SU-DHL-6 (cell line): ENCODE measurements around the gene VWA3A.

Experiments used
- H2AFZ ChIP-seq: fragments of 200-600 bp; sonication (generic); 2 replicates; pipeline ENCODE4 v1.6.1; 2014; ENCODE audit warnings: low read depth, mild to moderate bottlenecking, moderate library complexity, mixed read lengths, antibody characterized with exemption, low read length; ENCODE audit not compliant: severe bottlenecking
- H3F3A ChIP-seq: fragments of 200-600 bp; shearing (Covaris generic); 2 replicates; pipeline ENCODE4 v1.6.0; 2016; ENCODE audit warnings: antibody characterized with exemption, mild to moderate bottlenecking; ENCODE audit not compliant: insufficient read depth
- H3K27ac ChIP-seq: fragments of 200-600 bp; sonication (generic); 2 replicates; pipeline ENCODE4 v1.5.1; 2016; ENCODE audit warnings: low read depth, mild to moderate bottlenecking, low read length, moderate library complexity, mixed read lengths
- H3K27me3 ChIP-seq: fragments of 200-600 bp; sonication (generic), shearing (Covaris generic); 2 replicates; pipeline ENCODE4 v1.6.0; 2014; ENCODE audit warnings: mild to moderate bottlenecking, low read length
- H3K36me3 ChIP-seq: fragments of 200-600 bp; sonication (generic); 2 replicates; pipeline ENCODE4 v1.6.1; 2014; ENCODE audit warnings: mild to moderate bottlenecking, low read length, mixed read lengths
- H3K4me2 ChIP-seq: fragments of 300-600, 200-600 bp; shearing (Covaris generic), sonication (generic); 2 replicates; pipeline ENCODE4 v1.6.0; 2014; ENCODE audit warnings: low read length, low read depth, mild to moderate bottlenecking; ENCODE audit not compliant: poor library complexity, severe bottlenecking
- H3K4me3 ChIP-seq: fragments of 200-600 bp; sonication (generic); 2 replicates; pipeline ENCODE4 v1.5.1; 2014; ENCODE audit warnings: antibody characterized with exemption, low read length, mild to moderate bottlenecking, mixed read lengths; ENCODE audit not compliant: insufficient read depth, poor library complexity, severe bottlenecking
- H3K79me2 ChIP-seq: fragments of 200-600 bp; sonication (generic); 2 replicates; pipeline ENCODE4 v1.6.1; 2014; ENCODE audit warnings: mild to moderate bottlenecking, low read length, moderate library complexity; ENCODE audit not compliant: insufficient read depth
- H3K9ac ChIP-seq: fragments of 200-600 bp; sonication (generic); 2 replicates; pipeline ENCODE4 v1.7.0; 2014; ENCODE audit warnings: mild to moderate bottlenecking, low read length
- H3K9me2 ChIP-seq: fragments of 200-600 bp; sonication (generic); replicated peaks from 2 replicates; pipeline ENCODE4 v1.6.1; 2014; ENCODE audit warnings: low read length; ENCODE audit not compliant: insufficient read depth
- H3K9me3 ChIP-seq: fragments of 200-600 bp; sonication (generic); 2 replicates; pipeline ENCODE4 v1.6.1; 2014; ENCODE audit warnings: low read length, mixed read lengths; ENCODE audit not compliant: insufficient read depth
- H4K20me1 ChIP-seq: fragments of 200-600 bp; sonication (generic); 2 replicates; pipeline ENCODE4 v1.6.1; 2014; ENCODE audit warnings: low read depth, mild to moderate bottlenecking, antibody characterized with exemption, low read length, moderate library complexity, mixed read lengths
- CTCF ChIP-seq: fragments of 200-600 bp; sonication (generic); IDR thresholded peaks from one replicate; pipeline ENCODE4 v1.5.1; 2017; ENCODE audit warnings: antibody characterized with exemption, mild to moderate bottlenecking, low read length, moderate library complexity; ENCODE audit not compliant: insufficient read depth, poor library complexity, severe bottlenecking
- EZH2phosphoT487 ChIP-seq: fragments of 200-600 bp; sonication (generic), shearing (Covaris generic); conservative IDR thresholded peaks from 2 replicates; pipeline ENCODE4 v1.6.1; 2018; ENCODE audit warnings: mild to moderate bottlenecking, antibody characterized with exemption, low read length, moderate library complexity, mixed read lengths

Gene VWA3A

GRCh38 chr16:22190776-22191531 is 98.6 kb downstream of the VWA3A start:
- Histone ChIP-seq H3K4me3 (peak overlapping the region; percentile 66), H3K27me3 (no peaks in the 10 kb centered on the region), H3K79me2 (no peaks in the 10 kb centered on the region), H4K20me1 (no peaks in the 10 kb centered on the region), H3K9me3 (no peaks in the 10 kb centered on the region), H3K9me2 (no peaks in the 10 kb centered on the region), H3K9ac (peak overlapping the region; percentile 57), H3F3A (peaks cover 5% of the 10 kb centered on the region; the same call in 1 of the 2 replicates), H3K36me3 (no peaks in the 10 kb centered on the region), H2AFZ (peak overlapping the region; percentile 93), H3K4me2 (peak overlapping the region; percentile 93), H3K27ac (peak overlapping the region; percentile 46)
- TF ChIP-seq EZH2phosphoT487 (no peak), CTCF (no peak)

GRCh38 chr16:22191532-22192260 is 99.4 kb downstream of the VWA3A start:
- Histone ChIP-seq H3K9me3 (no peaks in the 10 kb centered on the region), H3F3A (peaks cover 5% of the 10 kb centered on the region; the same call in 1 of the 2 replicates), H3K4me2 (peak overlapping the region; percentile 93), H3K27me3 (no peaks in the 10 kb centered on the region), H3K9ac (peak overlapping the region; percentile 57), H4K20me1 (no peaks in the 10 kb centered on the region), H3K4me3 (peak overlapping the region; percentile 66), H3K79me2 (no peaks in the 10 kb centered on the region), H3K36me3 (no peaks in the 10 kb centered on the region), H3K27ac (peak overlapping the region; percentile 46), H3K9me2 (no peaks in the 10 kb centered on the region), H2AFZ (peak overlapping the region; percentile 93)
- TF ChIP-seq CTCF (no peak), EZH2phosphoT487 (no peak)

GRCh38 chr16:22192261-22193062 is 100.1 kb downstream of the VWA3A start:
- TF ChIP-seq EZH2phosphoT487 (no peak), CTCF (no peak)
- H3K9ac ChIP-seq, result peak overlapping the region; percentile 57; the same call in 1 of the 2 replicates
- H3F3A ChIP-seq, result peaks cover 5% of the 10 kb centered on the region; the same call in 1 of the 2 replicates
- H3K9me2 ChIP-seq, result no peaks in the 10 kb centered on the region
- H3K79me2 ChIP-seq, result no peaks in the 10 kb centered on the region
- H3K4me3 ChIP-seq, result peak overlapping the region; percentile 66
- H3K4me2 ChIP-seq, result peak overlapping the region; percentile 93
- H3K36me3 ChIP-seq, result no peaks in the 10 kb centered on the region
- H2AFZ ChIP-seq, result peak overlapping the region; percentile 93
- H3K9me3 ChIP-seq, result no peaks in the 10 kb centered on the region
- no peaks in the 10 kb centered on the region for H4K20me1 ChIP-seq
- no peak overlapping the region for H3K27ac ChIP-seq
- no peaks in the 10 kb centered on the region for H3K27me3 ChIP-seq
